GM18511 (cell line): Measurements from ENCODE around the gene TNC.

ENCODE experiments used
- ATAC-seq: cut with Tn5 transposase; IDR thresholded peaks from one replicate; pipeline ENCODE4 v1.9.1; 2021; ENCODE audit warnings: mild to moderate bottlenecking, moderate library complexity; ENCODE audit not compliant: unreplicated experiment

The TNC gene

GRCh38 chr9:114981063-114981462, 136.9 kb downstream of the TNC start:
- ATAC-seq, result no peak

GRCh38 chr9:114973216-114973615, 144.7 kb downstream of the TNC start:
- ATAC-seq, result no peak

GRCh38 chr9:114972510-114973136, 145.3 kb downstream of the TNC start:
- ATAC-seq, result no peak
